ENCODE results near the gene FILIP1.
A peak's percentile ranks its signal among the peaks of the same experiment; 100 is the strongest.

The FILIP1 gene

GRCh38 chr6:75331151-75331550, 162.4 kb downstream of the FILIP1 start:
- DNase-seq, result no peak

- no peak for DNase-seq
Measured at GRCh38 chr6:75329703-75330102, 163.9 kb downstream of the FILIP1 start.

- no peak for DNase-seq
Measured at GRCh38 chr6:75327807-75328206, 165.8 kb downstream of the FILIP1 start.

- DNase-seq, result no peak
Measured at GRCh38 chr6:75326557-75327258, 166.9 kb downstream of the FILIP1 start.

- no peak for DNase-seq
Measured at GRCh38 chr6:75318900-75319299, 174.7 kb downstream of the FILIP1 start.

- no peak for DNase-seq
Measured at GRCh38 chr6:75317503-75318206, 175.9 kb downstream of the FILIP1 start.

- no peak for DNase-seq
Measured at GRCh38 chr6:75315978-75316377, 177.6 kb downstream of the FILIP1 start.

- DNase-seq, result no peak
Measured at GRCh38 chr6:75308250-75308988, 185.2 kb downstream of the FILIP1 start.

GRCh38 chr6:75307364-75308004, 186.1 kb downstream of the FILIP1 start:
- DNase-seq, result no peak

- no peak for DNase-seq
Measured at GRCh38 chr6:75306064-75306463, 187.5 kb downstream of the FILIP1 start.

- no peak for DNase-seq
Measured at GRCh38 chr6:75305573-75305972, 188.0 kb downstream of the FILIP1 start.

- DNase-seq, result no peak
Measured at GRCh38 chr6:75302280-75302679, 191.3 kb downstream of the FILIP1 start.

- DNase-seq, result no peak
Measured at GRCh38 chr6:75301537-75301936, 192.1 kb downstream of the FILIP1 start.

- DNase-seq, result no peak
Measured at GRCh38 chr6:75301088-75301487, 192.5 kb downstream of the FILIP1 start.

- DNase-seq, result no peak
Measured at GRCh38 chr6:75300531-75300855, 193.1 kb downstream of the FILIP1 start.

- DNase-seq, result no peak
Measured at GRCh38 chr6:75299801-75300530, 193.6 kb downstream of the FILIP1 start.

GRCh38 chr6:75296811-75297779, 196.5 kb downstream of the FILIP1 start:
- DNase-seq, result peak; percentile 15

- DNase-seq, result no peak
Measured at GRCh38 chr6:75292555-75292954, 201.0 kb downstream of the FILIP1 start.

- DNase-seq, result no peak
Measured at GRCh38 chr6:75291744-75292143, 201.9 kb downstream of the FILIP1 start.

GRCh38 chr6:75291331-75291730, 202.3 kb downstream of the FILIP1 start:
- DNase-seq, result no peak

GRCh38 chr6:75290136-75290945, 203.3 kb downstream of the FILIP1 start:
- DNase-seq, result no peak
